Measurements from ENCODE around the gene NFIL3. TPM values are rescaled to one million over a fixed set of nuclear protein-coding genes. Genes with fewer than 3 reads are reported as not detected.

NFIL3 gene
- polyA plus RNA-seq, 1 donor from 2014 or later = 31.6 TPM

- H3F3A ChIP-seq (ENCODE audit: insufficient read depth, low read length, poor library complexity, severe bottlenecking) = no peaks in the 10 kb centered on the region
- no peak overlapping the region for H3K4me3 ChIP-seq (ENCODE audit: low read length)
- no peaks in the 10 kb centered on the region for H3K9me3 ChIP-seq (ENCODE audit: low read length)
- no peak for TF ChIP-seq MXI1 (conservative IDR thresholded peaks at IDR 0.05; ENCODE audit: poor library complexity, severe bottlenecking)
- no peak for TF ChIP-seq TAF1 (IDR thresholded peaks at IDR 0.05; ENCODE audit: low read depth)
- TF ChIP-seq EP300 (conservative IDR thresholded peaks at IDR 0.05; ENCODE audit: poor library complexity, severe bottlenecking) = no peak
- no peak for TF ChIP-seq POLR2AphosphoS5 (IDR thresholded peaks at IDR 0.05)
- TF ChIP-seq, protein P1, sequence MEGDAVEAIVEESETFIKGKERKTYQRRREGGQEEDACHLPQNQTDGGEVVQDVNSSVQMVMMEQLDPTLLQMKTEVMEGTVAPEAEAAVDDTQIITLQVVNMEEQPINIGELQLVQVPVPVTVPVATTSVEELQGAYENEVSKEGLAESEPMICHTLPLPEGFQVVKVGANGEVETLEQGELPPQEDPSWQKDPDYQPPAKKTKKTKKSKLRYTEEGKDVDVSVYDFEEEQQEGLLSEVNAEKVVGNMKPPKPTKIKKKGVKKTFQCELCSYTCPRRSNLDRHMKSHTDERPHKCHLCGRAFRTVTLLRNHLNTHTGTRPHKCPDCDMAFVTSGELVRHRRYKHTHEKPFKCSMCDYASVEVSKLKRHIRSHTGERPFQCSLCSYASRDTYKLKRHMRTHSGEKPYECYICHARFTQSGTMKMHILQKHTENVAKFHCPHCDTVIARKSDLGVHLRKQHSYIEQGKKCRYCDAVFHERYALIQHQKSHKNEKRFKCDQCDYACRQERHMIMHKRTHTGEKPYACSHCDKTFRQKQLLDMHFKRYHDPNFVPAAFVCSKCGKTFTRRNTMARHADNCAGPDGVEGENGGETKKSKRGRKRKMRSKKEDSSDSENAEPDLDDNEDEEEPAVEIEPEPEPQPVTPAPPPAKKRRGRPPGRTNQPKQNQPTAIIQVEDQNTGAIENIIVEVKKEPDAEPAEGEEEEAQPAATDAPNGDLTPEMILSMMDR (IDR thresholded peaks at IDR 0.05; ENCODE audit: poor library complexity, severe bottlenecking) = no peak
- TF ChIP-seq SMC3 (conservative IDR thresholded peaks at IDR 0.05; ENCODE audit: poor library complexity) = no peak
- no peak for TF ChIP-seq REST (IDR thresholded peaks at IDR 0.05; ENCODE audit: borderline replicate concordance)
- TF ChIP-seq EZH2 (IDR thresholded peaks at IDR 0.05; ENCODE audit: borderline replicate concordance, insufficient read depth, low read length, poor library complexity, severe bottlenecking) = no peak
- no peak for TF ChIP-seq RAD21 (conservative IDR thresholded peaks at IDR 0.05)
- H3K27me3 ChIP-seq (ENCODE audit: insufficient read depth, low read depth, low read length) = no peaks in the 10 kb centered on the region
- no peak overlapping the region for H3K27ac ChIP-seq (ENCODE audit: low read length)
- H3K9me2 ChIP-seq (ENCODE audit: insufficient read depth, low read length) = no peaks in the 10 kb centered on the region
- no peaks in the 10 kb centered on the region for H3K79me2 ChIP-seq (replicated peaks; ENCODE audit: insufficient read depth, low read length)
- no peaks in the 10 kb centered on the region for H3K36me3 ChIP-seq (ENCODE audit: insufficient read depth, low read length)
- no peak overlapping the region for H3K4me2 ChIP-seq (ENCODE audit: low read length)
- H3K9ac ChIP-seq (ENCODE audit: low read length) = no peak overlapping the region
- H4K20me1 ChIP-seq (ENCODE audit: insufficient read depth) = no peaks in the 10 kb centered on the region
- H2AFZ ChIP-seq (ENCODE audit: low read depth, low read length) = no peak overlapping the region
Observed at GRCh38 chr9:91376239-91376638, 47.4 kb downstream of the NFIL3 start.

- Histone ChIP-seq H4K20me1 (ENCODE audit: insufficient read depth) (no peaks in the 10 kb centered on the region), H3K4me3 (ENCODE audit: low read length) (no peak overlapping the region), H3K36me3 (ENCODE audit: insufficient read depth, low read length) (no peaks in the 10 kb centered on the region), H3K9ac (ENCODE audit: low read length) (no peak overlapping the region), H3K79me2 (replicated peaks; ENCODE audit: insufficient read depth, low read length) (no peaks in the 10 kb centered on the region), H3K27ac (ENCODE audit: low read length) (no peak overlapping the region), H3K4me2 (ENCODE audit: low read length) (no peak overlapping the region), H3F3A (ENCODE audit: insufficient read depth, low read length, poor library complexity, severe bottlenecking) (no peaks in the 10 kb centered on the region), H2AFZ (ENCODE audit: low read depth, low read length) (no peak overlapping the region), H3K27me3 (ENCODE audit: insufficient read depth, low read depth, low read length) (no peaks in the 10 kb centered on the region), H3K9me3 (ENCODE audit: low read length) (no peaks in the 10 kb centered on the region), H3K9me2 (ENCODE audit: insufficient read depth, low read length) (no peaks in the 10 kb centered on the region)
- TF ChIP-seq POLR2AphosphoS5 (IDR thresholded peaks at IDR 0.05) = no peak
- TF ChIP-seq, protein P1 (IDR thresholded peaks at IDR 0.05; ENCODE audit: poor library complexity, severe bottlenecking) = no peak
- no peak for TF ChIP-seq TAF1 (IDR thresholded peaks at IDR 0.05; ENCODE audit: low read depth)
- no peak for TF ChIP-seq MXI1 (conservative IDR thresholded peaks at IDR 0.05; ENCODE audit: poor library complexity, severe bottlenecking)
- TF ChIP-seq EZH2 (IDR thresholded peaks at IDR 0.05; ENCODE audit: borderline replicate concordance, insufficient read depth, low read length, poor library complexity, severe bottlenecking) = no peak
- no peak for TF ChIP-seq EP300 (conservative IDR thresholded peaks at IDR 0.05; ENCODE audit: poor library complexity, severe bottlenecking)
Observed at GRCh38 chr9:91374939-91375338, 48.7 kb downstream of the NFIL3 start.
